Liver (tissue), 9 donors: ENCODE data around the gene PCNA. TPM values are rescaled to one million over a fixed set of nuclear protein-coding genes. Genes with fewer than 3 reads are reported as not detected.
A peak's percentile ranks its signal among the peaks of the same experiment; 100 is the strongest.

Source experiments
- DNase-seq: peaks from one replicate; pipeline ENCODE4 v3.0.0-alpha.2; 2017; ENCODE audit warnings: low spot score
- H3K27ac ChIP-seq, 2 donors: one replicate each; pipeline ENCODE4 v1.7.0; 2013; ENCODE audit warnings: inconsistent platforms in 2 of 2, low read length in 2 of 2, control low read depth in 1 of 2, low read depth in 1 of 2, mild to moderate bottlenecking in 1 of 2
- H3K27me3 ChIP-seq, 4 donors: one replicate each; pipeline versions ENCODE4 v1.6.1 to v1.7.0; 2013; ENCODE audit warnings: low read length in 3 of 4, inconsistent platforms in 1 of 4, mild to moderate bottlenecking in 1 of 4, moderate library complexity in 1 of 4; ENCODE audit not compliant: control insufficient read depth in 4 of 4, insufficient read depth in 4 of 4
- H3K36me3 ChIP-seq, 4 donors: one replicate each; pipeline versions ENCODE4 v1.6.1 to v1.7.0; 2013; ENCODE audit warnings: low read length in 3 of 4, mild to moderate bottlenecking in 3 of 4, low read depth in 1 of 4, moderate library complexity in 1 of 4; ENCODE audit not compliant: control insufficient read depth in 4 of 4, insufficient read depth in 3 of 4
- H3K4me1 ChIP-seq, 4 donors: one replicate each; pipeline versions ENCODE4 v1.6.1 to v1.7.0; 2013; ENCODE audit warnings: low read length in 3 of 4, mild to moderate bottlenecking in 3 of 4, moderate library complexity in 1 of 4; ENCODE audit not compliant: control insufficient read depth in 4 of 4, insufficient read depth in 4 of 4
- H3K4me3 ChIP-seq, 3 donors: one replicate each; pipeline versions ENCODE4 v1.6.1 to v1.7.0; 2013; ENCODE audit warnings: low read length in 3 of 3, control low read depth in 1 of 3, low read depth in 1 of 3, mild to moderate bottlenecking in 1 of 3
- H3K9ac ChIP-seq, 2 donors: one replicate each; pipeline ENCODE4 v1.7.0; 2013; ENCODE audit warnings: low read length in 2 of 2, mild to moderate bottlenecking in 2 of 2, moderate library complexity in 2 of 2, control low read depth in 1 of 2, low read depth in 1 of 2
- H3K9me3 ChIP-seq, 4 donors: one replicate each; pipeline versions ENCODE4 v1.6.1 to v1.7.0; 2013; ENCODE audit warnings: low read length in 3 of 4; ENCODE audit not compliant: control insufficient read depth in 4 of 4
- CTCF ChIP-seq: fragments of 150-350 bp; IDR thresholded peaks from 2 replicates; pipeline ENCODE4 v1.5.1; 2017; ENCODE audit warnings: improper control_type of control experiment, low read depth, low read length; ENCODE audit not compliant: missing input control
- EGR1 ChIP-seq, 2 donors: IDR thresholded peaks; 2 replicates each; pipeline ENCODE4 v1.6.1; 2016 to 2018; ENCODE audit warnings: antibody characterized with exemption in 2 of 2, low read depth in 2 of 2
- FOXA1 ChIP-seq: IDR thresholded peaks from 2 replicates; pipeline ENCODE4 v1.6.1; 2016; ENCODE audit warnings: antibody characterized with exemption
- FOXA2 ChIP-seq: IDR thresholded peaks from 2 replicates; pipeline ENCODE4 v1.6.1; 2016; ENCODE audit warnings: antibody characterized with exemption
- GABPA ChIP-seq, 2 donors: IDR thresholded peaks in 1 of 2; conservative IDR thresholded peaks in 1 of 2; 2 replicates each; pipeline ENCODE4 v1.6.1; 2016; ENCODE audit warnings: antibody characterized with exemption in 2 of 2, mild to moderate bottlenecking in 1 of 2, moderate library complexity in 1 of 2
- HNF4A ChIP-seq, 2 donors: conservative IDR thresholded peaks; 2 replicates each; pipeline ENCODE4 v1.6.1; 2016; ENCODE audit warnings: antibody characterized with exemption in 2 of 2, mild to moderate bottlenecking in 2 of 2
- HNF4G ChIP-seq: IDR thresholded peaks from 2 replicates; pipeline ENCODE4 v1.6.1; 2016; ENCODE audit warnings: antibody characterized with exemption
- JUND ChIP-seq, 2 donors: IDR thresholded peaks; 2 replicates each; pipeline ENCODE4 v1.6.1; 2016; ENCODE audit warnings: antibody characterized with exemption in 2 of 2
- MAX ChIP-seq: IDR thresholded peaks from 2 replicates; pipeline ENCODE4 v1.6.1; 2016; ENCODE audit warnings: antibody characterized with exemption
- NR2F2 ChIP-seq: IDR thresholded peaks from 2 replicates; pipeline ENCODE4 v1.6.1; 2016; ENCODE audit warnings: antibody characterized with exemption
- RAD21 ChIP-seq, 2 donors: IDR thresholded peaks; 2 replicates each; pipeline ENCODE4 v1.6.1; 2016; ENCODE audit warnings: antibody characterized with exemption in 2 of 2, mild to moderate bottlenecking in 2 of 2
- WGBS: extraction: QIAGEN DNeasy Blood & Tissue Kit; methylation state at CpG from one replicate; pipeline ENCODE4 v1.1.7; 2013; 5-methylcytosine and 5-hydroxymethylcytosine counted together
- polyA plus RNA-seq, 2 donors: library from polyadenylated mRNA; stranded (reverse) in 1 of 2; unstranded in 1 of 2; fragments of 200-250 nt in 1 of 2; fragments of >200 nt in 1 of 2; fragmentation: Nextera tagmentation in 1 of 2; extraction: Ambion mirVana in 1 of 2; gene quantifications; one replicate each; pipeline versions ENCODE4 v1.2.1 to v1.2.3, GENCODE V29; 2013 to 2015
- total RNA-seq, 2 donors: library from RNA; depleted of rRNA; stranded (reverse); fragments of >200 nt; gene quantifications; one replicate each; pipeline ENCODE4 v1.2.3, GENCODE V29; 2014
- TF ChIP-seq, protein P1 (sequence below): IDR thresholded peaks from 2 replicates; pipeline ENCODE4 v1.6.1; 2016; ENCODE audit warnings: antibody characterized with exemption, mild to moderate bottlenecking
- TF ChIP-seq, protein P2 (sequence below): IDR thresholded peaks from 2 replicates; pipeline ENCODE4 v1.6.1; 2016; ENCODE audit warnings: antibody characterized with exemption
- donor health status: healthy.
- donor health status: healthy.
- donor health status: healthy.
- donor health status: healthy.
- donor health status: healthy.

Gene PCNA
- total and polyA plus RNA-seq, 4 donors: 14.1 to 161 (median 23.8) TPM

DNA sequence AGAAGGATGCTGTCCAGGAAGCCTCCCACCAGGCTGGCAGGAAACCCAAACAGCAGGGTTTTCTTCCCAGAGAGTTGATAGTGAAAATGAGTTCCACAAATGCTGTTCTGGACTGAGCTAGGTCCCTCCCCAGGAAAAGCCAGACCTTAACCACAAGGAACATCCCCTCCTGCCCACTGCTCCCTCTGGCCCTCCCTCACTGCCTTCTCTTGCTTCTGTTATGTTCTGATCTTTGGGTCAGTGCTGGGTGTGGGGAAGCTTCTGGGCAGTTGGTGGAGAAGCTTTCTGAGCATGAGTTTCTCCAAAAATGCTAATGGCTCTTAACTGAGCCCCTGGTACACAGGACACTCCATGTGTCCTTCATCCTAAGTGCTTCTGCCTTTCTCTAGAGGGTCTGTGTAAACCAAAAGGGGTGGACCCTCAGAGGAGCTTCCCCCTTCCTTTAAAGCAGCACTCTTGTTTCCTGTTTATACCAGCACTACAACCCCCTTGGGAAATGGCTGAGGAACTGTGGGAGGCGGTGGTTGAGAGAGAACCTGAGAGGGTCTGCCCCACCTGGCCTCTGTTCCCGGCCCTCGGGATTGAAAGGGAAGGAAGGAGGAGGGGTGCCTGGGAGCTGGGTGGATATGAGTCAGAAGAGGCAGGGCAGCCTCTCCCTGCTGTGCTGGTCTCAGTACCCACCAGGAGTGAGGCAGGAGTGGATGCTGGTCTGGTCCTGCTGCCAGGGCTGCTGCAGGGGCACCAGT is 49.1 kb upstream of the PCNA start:
- Histone ChIP-seq H3K9me3 (no peaks in the 10 kb centered on the region), H3K27me3 (no peaks in the 10 kb centered on the region), H3K27ac (peak overlapping the region; percentile 9 to 15), H3K4me3 (no peak overlapping the region), H3K4me1 (peaks cover 19 to 48% (median 39%) of the 10 kb centered on the region in 4 donors), H3K9ac (no peak overlapping the region), H3K36me3 (no peaks in the 10 kb centered on the region)
- no peak for TF ChIP-seq FOXA1
- no peak for TF ChIP-seq EGR1 (IDR thresholded peaks at IDR 0.05; ENCODE audit: low read depth in 2 of 2)
- DNase-seq: no peak
- 60% methylated on average over 3 of the region's 3 CpGs for WGBS

DNA sequence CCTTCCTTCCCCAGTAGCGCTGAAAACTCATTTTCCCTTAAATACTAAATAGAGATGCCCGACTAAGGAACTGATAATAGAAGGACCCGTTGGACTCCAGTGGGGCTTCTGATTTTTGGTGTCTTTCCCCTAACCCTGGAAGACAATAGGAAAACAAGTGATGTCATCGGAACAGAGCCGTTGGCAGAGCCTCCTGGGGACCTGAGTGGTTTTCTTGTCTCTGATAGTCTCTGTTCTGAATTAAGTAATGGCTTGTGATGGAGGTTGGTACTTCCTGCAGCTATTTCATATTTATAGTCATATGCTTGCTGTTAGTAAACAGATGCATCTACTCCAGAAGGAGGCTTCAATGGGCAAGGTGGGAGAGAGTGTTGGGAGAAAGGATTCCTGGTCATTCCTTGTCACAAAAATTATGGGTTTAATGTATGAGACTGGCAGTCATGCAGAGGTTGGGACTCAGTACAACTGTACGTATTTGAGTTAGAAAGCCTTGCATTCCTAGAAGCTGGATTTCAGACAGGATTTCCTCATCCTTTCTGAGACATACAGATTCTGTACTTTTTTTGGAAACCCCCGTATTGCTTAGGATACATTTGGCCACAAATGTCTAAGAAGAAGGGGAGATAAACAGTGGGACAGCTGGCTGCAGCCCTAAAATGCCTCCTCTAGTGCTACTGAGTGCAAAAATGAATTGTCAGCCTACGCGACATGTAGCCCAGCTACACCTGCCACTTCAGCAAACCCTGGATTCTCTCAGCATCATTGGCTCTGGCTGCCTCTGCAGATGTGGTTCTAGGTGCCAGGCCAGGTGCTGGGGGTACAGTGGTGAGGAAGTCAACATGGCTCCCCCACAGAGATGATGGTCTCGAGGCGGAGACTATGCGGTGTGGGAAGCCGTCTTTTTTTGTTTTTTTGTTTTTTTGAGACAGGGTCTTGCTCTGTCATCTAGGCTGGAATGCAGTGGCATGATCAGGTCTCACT is 45.2 kb upstream of the PCNA start:
- peaks cover 0 to 11% (median 5%) of the 10 kb centered on the region in 4 donors for H3K4me1 ChIP-seq
- H3K27me3 ChIP-seq: no peaks in the 10 kb centered on the region
- TF ChIP-seq JUND (IDR thresholded peaks at IDR 0.05) (no peak), MAX (no peak), FOXA1 (no peak), GABPA (IDR thresholded peaks at IDR 0.05 in 1 of 2, conservative IDR thresholded peaks at IDR 0.05 in 1 of 2) (no peak), HNF4A (conservative IDR thresholded peaks at IDR 0.05) (no peak), EGR1 (IDR thresholded peaks at IDR 0.05; ENCODE audit: low read depth in 2 of 2) (no peak), RAD21 (IDR thresholded peaks at IDR 0.05) (no peak), CTCF (no peak), HNF4G (no peak), FOXA2 (no peak), NR2F2 (no peak)
- TF ChIP-seq, protein P1, sequence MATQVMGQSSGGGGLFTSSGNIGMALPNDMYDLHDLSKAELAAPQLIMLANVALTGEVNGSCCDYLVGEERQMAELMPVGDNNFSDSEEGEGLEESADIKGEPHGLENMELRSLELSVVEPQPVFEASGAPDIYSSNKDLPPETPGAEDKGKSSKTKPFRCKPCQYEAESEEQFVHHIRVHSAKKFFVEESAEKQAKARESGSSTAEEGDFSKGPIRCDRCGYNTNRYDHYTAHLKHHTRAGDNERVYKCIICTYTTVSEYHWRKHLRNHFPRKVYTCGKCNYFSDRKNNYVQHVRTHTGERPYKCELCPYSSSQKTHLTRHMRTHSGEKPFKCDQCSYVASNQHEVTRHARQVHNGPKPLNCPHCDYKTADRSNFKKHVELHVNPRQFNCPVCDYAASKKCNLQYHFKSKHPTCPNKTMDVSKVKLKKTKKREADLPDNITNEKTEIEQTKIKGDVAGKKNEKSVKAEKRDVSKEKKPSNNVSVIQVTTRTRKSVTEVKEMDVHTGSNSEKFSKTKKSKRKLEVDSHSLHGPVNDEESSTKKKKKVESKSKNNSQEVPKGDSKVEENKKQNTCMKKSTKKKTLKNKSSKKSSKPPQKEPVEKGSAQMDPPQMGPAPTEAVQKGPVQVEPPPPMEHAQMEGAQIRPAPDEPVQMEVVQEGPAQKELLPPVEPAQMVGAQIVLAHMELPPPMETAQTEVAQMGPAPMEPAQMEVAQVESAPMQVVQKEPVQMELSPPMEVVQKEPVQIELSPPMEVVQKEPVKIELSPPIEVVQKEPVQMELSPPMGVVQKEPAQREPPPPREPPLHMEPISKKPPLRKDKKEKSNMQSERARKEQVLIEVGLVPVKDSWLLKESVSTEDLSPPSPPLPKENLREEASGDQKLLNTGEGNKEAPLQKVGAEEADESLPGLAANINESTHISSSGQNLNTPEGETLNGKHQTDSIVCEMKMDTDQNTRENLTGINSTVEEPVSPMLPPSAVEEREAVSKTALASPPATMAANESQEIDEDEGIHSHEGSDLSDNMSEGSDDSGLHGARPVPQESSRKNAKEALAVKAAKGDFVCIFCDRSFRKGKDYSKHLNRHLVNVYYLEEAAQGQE: no peak
- TF ChIP-seq, protein P2, sequence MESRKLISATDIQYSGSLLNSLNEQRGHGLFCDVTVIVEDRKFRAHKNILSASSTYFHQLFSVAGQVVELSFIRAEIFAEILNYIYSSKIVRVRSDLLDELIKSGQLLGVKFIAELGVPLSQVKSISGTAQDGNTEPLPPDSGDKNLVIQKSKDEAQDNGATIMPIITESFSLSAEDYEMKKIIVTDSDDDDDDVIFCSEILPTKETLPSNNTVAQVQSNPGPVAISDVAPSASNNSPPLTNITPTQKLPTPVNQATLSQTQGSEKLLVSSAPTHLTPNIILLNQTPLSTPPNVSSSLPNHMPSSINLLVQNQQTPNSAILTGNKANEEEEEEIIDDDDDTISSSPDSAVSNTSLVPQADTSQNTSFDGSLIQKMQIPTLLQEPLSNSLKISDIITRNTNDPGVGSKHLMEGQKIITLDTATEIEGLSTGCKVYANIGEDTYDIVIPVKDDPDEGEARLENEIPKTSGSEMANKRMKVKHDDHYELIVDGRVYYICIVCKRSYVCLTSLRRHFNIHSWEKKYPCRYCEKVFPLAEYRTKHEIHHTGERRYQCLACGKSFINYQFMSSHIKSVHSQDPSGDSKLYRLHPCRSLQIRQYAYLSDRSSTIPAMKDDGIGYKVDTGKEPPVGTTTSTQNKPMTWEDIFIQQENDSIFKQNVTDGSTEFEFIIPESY: no peak
- no peak overlapping the region for H3K27ac ChIP-seq
- no peaks in the 10 kb centered on the region for H3K9me3 ChIP-seq
- no peak for DNase-seq
- H3K9ac ChIP-seq: no peak overlapping the region
- H3K4me3 ChIP-seq: no peak overlapping the region
- WGBS: 88% methylated on average over 13 of the region's 13 CpGs
- H3K36me3 ChIP-seq: no peaks in the 10 kb centered on the region
